ENCODE data around the gene ACOX2. TPM values are rescaled to one million over a fixed set of nuclear protein-coding genes. Genes with fewer than 3 reads are reported as not detected.

Gene ACOX2
- total RNA-seq, 1 experiment from 2014 or later = 10.8 TPM

DNA sequence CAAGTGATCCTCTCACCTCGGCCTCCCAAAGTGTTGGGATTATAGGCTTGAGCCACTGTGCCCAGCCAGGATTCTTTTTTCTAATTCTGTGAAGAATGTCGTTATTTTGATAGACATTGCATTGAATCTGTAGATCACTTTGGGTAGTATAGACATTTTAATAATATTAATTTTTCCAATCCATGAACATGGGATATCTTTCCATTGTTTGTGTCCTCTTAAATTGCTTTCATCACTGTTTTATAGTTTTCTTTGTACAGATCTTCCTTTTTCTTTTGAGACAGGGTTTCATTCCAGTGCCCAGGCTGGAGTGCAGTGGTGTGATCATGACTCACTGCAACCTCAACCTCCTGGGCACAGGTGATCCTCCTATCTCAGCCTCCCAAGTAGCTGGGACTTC, 56.7 kb downstream of the ACOX2 start:
- H3K9me2 ChIP-seq (replicated peaks; ENCODE audit: low read length) = no peaks in the 10 kb centered on the region
- no peak overlapping the region for H3K27ac ChIP-seq (ENCODE audit: low read length)
- DNase-seq (no peak), ATAC-seq (no peak)
- no peaks in the 10 kb centered on the region for H3K27me3 ChIP-seq (ENCODE audit: low read length)
- no peaks in the 10 kb centered on the region for H3K36me3 ChIP-seq (ENCODE audit: low read depth, low read length)
- BruUV-seq (replicated peaks) = no TSS peak
- no peaks in the 10 kb centered on the region for H3K4me1 ChIP-seq (ENCODE audit: insufficient read depth, low read length)
- H4K20me1 ChIP-seq (ENCODE audit: low read length) = no peaks in the 10 kb centered on the region
- ChIA-PET POLR2A (ENCODE audit: unreplicated experiment) (no interaction called here), CTCF (no interaction called here)
- no peak overlapping the region for H3K4me2 ChIP-seq (ENCODE audit: low read length)
- TF ChIP-seq, protein P1, sequence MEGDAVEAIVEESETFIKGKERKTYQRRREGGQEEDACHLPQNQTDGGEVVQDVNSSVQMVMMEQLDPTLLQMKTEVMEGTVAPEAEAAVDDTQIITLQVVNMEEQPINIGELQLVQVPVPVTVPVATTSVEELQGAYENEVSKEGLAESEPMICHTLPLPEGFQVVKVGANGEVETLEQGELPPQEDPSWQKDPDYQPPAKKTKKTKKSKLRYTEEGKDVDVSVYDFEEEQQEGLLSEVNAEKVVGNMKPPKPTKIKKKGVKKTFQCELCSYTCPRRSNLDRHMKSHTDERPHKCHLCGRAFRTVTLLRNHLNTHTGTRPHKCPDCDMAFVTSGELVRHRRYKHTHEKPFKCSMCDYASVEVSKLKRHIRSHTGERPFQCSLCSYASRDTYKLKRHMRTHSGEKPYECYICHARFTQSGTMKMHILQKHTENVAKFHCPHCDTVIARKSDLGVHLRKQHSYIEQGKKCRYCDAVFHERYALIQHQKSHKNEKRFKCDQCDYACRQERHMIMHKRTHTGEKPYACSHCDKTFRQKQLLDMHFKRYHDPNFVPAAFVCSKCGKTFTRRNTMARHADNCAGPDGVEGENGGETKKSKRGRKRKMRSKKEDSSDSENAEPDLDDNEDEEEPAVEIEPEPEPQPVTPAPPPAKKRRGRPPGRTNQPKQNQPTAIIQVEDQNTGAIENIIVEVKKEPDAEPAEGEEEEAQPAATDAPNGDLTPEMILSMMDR (conservative IDR thresholded peaks at IDR 0.05; ENCODE audit: low read depth, low read length) = no peak
- TF ChIP-seq EZH2phosphoT487 (IDR thresholded peaks at IDR 0.05; ENCODE audit: borderline replicate concordance, low read length) (no peak), EZH2 (IDR thresholded peaks at IDR 0.05; ENCODE audit: low read length, unreplicated experiment) (no peak)
- H3K79me2 ChIP-seq (ENCODE audit: low read length) = no peaks in the 10 kb centered on the region
- H3F3A ChIP-seq (ENCODE audit: low read length, unreplicated experiment) = no peaks in the 10 kb centered on the region
- no peaks in the 10 kb centered on the region for H3K9me3 ChIP-seq (ENCODE audit: low read length)
- no peak overlapping the region for H2AFZ ChIP-seq (ENCODE audit: low read length)
- no peak overlapping the region for H3K9ac ChIP-seq (ENCODE audit: low read length)
- intact Hi-C loops (cut with micrococcal nuclease) = no loop called here
- no peak overlapping the region for H3K4me3 ChIP-seq (ENCODE audit: low read length)

GRCh38 chr3:58478781-58479180, 58.2 kb downstream of the ACOX2 start:
- no peak for TF ChIP-seq EZH2 (IDR thresholded peaks at IDR 0.05; ENCODE audit: low read length, unreplicated experiment)
- TF ChIP-seq, protein P1 (conservative IDR thresholded peaks at IDR 0.05; ENCODE audit: low read depth, low read length) = no peak
- TF ChIP-seq EZH2phosphoT487 (IDR thresholded peaks at IDR 0.05; ENCODE audit: borderline replicate concordance, low read length) = no peak
- ChIA-PET POLR2A (ENCODE audit: unreplicated experiment) (no interaction called here), CTCF (no interaction called here)
- Histone ChIP-seq H4K20me1 (ENCODE audit: low read length) (no peaks in the 10 kb centered on the region), H3K36me3 (ENCODE audit: low read depth, low read length) (no peaks in the 10 kb centered on the region), H3K79me2 (ENCODE audit: low read length) (no peaks in the 10 kb centered on the region), H3F3A (ENCODE audit: low read length, unreplicated experiment) (no peaks in the 10 kb centered on the region), H3K4me1 (ENCODE audit: insufficient read depth, low read length) (no peaks in the 10 kb centered on the region), H3K27ac (ENCODE audit: low read length) (no peak overlapping the region), H3K27me3 (ENCODE audit: low read length) (no peaks in the 10 kb centered on the region), H3K4me2 (ENCODE audit: low read length) (no peak overlapping the region), H3K4me3 (ENCODE audit: low read length) (no peak overlapping the region), H3K9ac (ENCODE audit: low read length) (no peak overlapping the region), H3K9me2 (replicated peaks; ENCODE audit: low read length) (no peaks in the 10 kb centered on the region), H2AFZ (ENCODE audit: low read length) (no peak overlapping the region), H3K9me3 (ENCODE audit: low read length) (no peaks in the 10 kb centered on the region)
- ATAC-seq (no peak), DNase-seq (no peak)
- no TSS peak for BruUV-seq (replicated peaks)
- intact Hi-C loops (cut with micrococcal nuclease) = no loop called here

- no peak for DNase-seq
- no peak for TF ChIP-seq EZH2phosphoT487 (IDR thresholded peaks at IDR 0.05; ENCODE audit: borderline replicate concordance, low read length)
- Histone ChIP-seq H3K79me2 (ENCODE audit: low read length) (no peaks in the 10 kb centered on the region), H3K4me2 (ENCODE audit: low read length) (no peak overlapping the region), H3K9me2 (replicated peaks; ENCODE audit: low read length) (no peaks in the 10 kb centered on the region), H3K9me3 (ENCODE audit: low read length) (no peaks in the 10 kb centered on the region), H4K20me1 (ENCODE audit: low read length) (no peaks in the 10 kb centered on the region), H3K4me3 (ENCODE audit: low read length) (no peak overlapping the region), H3K36me3 (ENCODE audit: low read depth, low read length) (no peaks in the 10 kb centered on the region), H3K9ac (ENCODE audit: low read length) (no peak overlapping the region), H3K27ac (ENCODE audit: low read length) (no peak overlapping the region), H2AFZ (ENCODE audit: low read length) (no peak overlapping the region), H3F3A (ENCODE audit: low read length, unreplicated experiment) (peaks cover 6% of the 10 kb centered on the region), H3K4me1 (ENCODE audit: insufficient read depth, low read length) (peaks cover 22% of the 10 kb centered on the region), H3K27me3 (ENCODE audit: low read length) (no peaks in the 10 kb centered on the region)
- intact Hi-C loops (cut with micrococcal nuclease) = no loop called here
- no peak for ATAC-seq
- no TSS peak for BruUV-seq (replicated peaks)
- CTCF ChIA-PET = interaction anchor here (0.5 kb wide), 1 partner anchor 141 kb away, joined by 4 read pairs; no protein-coding TSS in a partner anchor
- POLR2A ChIA-PET (ENCODE audit: unreplicated experiment) = no interaction called here
Measured at GRCh38 chr3:58474967-58475578, 61.9 kb downstream of the ACOX2 start.
